CD4-positive, alpha-beta T cell (primary cell): ENCODE measurements around the gene ZNF592. TPM values are rescaled to one million over a fixed set of nuclear protein-coding genes. Genes with fewer than 3 reads are reported as not detected.

Experiments used
- ATAC-seq: fragments of 200-7000 bp; cut with Tn5 transposase; one replicate; pipeline ENCODE4 v1.10.0; 2022; ENCODE audit warnings: mild to moderate bottlenecking; ENCODE audit not compliant: poor library complexity
- CTCF ChIA-PET: fragments of 350-600 bp; sonication (Branson Sonifier 250); formaldehyde crosslinking; loops from one replicate; lab custom pipeline; 2021; ENCODE audit warnings: antibody characterized with exemption, inconsistent platforms; lab: Charles Lee
- POLR2A ChIA-PET: fragments of 350-600 bp; sonication (Branson Sonifier 250); formaldehyde crosslinking; loops from one replicate; lab custom pipeline; 2021; ENCODE audit warnings: antibody characterized with exemption, inconsistent platforms; lab: Charles Lee
- DNase-seq, 14 experiments: peaks; one replicate each; pipeline ENCODE4 v3.0.0-alpha.2; 2013 to 2020; ENCODE audit warnings: mixed read lengths in 2 of 14
- H3K27ac ChIP-seq, 2 donors: one replicate each; pipeline versions ENCODE4 v1.5.1 to v1.7.0; 2013; ENCODE audit warnings: low read length in 2 of 2, low read depth in 1 of 2, mild to moderate bottlenecking in 1 of 2
- H3K27me3 ChIP-seq, 2 experiments: 1 replicate in 1 of 2; 2 replicates in 1 of 2; pipeline versions ENCODE4 v1.6.1 to v1.7.0; 2013; ENCODE audit warnings: low read length in 2 of 2, control low read depth in 1 of 2, mild to moderate bottlenecking in 1 of 2, moderate library complexity in 1 of 2; ENCODE audit not compliant: insufficient read depth in 2 of 2, control insufficient read depth in 1 of 2
- H3K36me3 ChIP-seq: one replicate; pipeline ENCODE4 v1.6.1; 2013; ENCODE audit warnings: low read length, control low read depth; ENCODE audit not compliant: insufficient read depth
- H3K4me1 ChIP-seq: one replicate; pipeline ENCODE4 v1.6.1; 2013; ENCODE audit warnings: low read length, control low read depth; ENCODE audit not compliant: insufficient read depth
- H3K4me3 ChIP-seq: one replicate; pipeline ENCODE4 v1.5.1; 2013; ENCODE audit warnings: mild to moderate bottlenecking, low read length, moderate library complexity
- H3K9me3 ChIP-seq, 2 experiments: 1 replicate in 1 of 2; 2 replicates in 1 of 2; pipeline versions ENCODE4 v1.6.1 to v1.7.0; 2013; ENCODE audit warnings: low read length in 2 of 2, mild to moderate bottlenecking in 2 of 2, control low read depth in 1 of 2, moderate library complexity in 1 of 2; ENCODE audit not compliant: control insufficient read depth in 1 of 2, insufficient read depth in 1 of 2
- H3K27ac Mint-ChIP-seq: one replicate; pipeline ENCODE4 v1.8.0; 2020; ENCODE audit warnings: mixed read lengths
- H3K27me3 Mint-ChIP-seq: one replicate; pipeline ENCODE4 v1.8.0; 2021; ENCODE audit warnings: mixed read lengths
- H3K36me3 Mint-ChIP-seq: one replicate; pipeline ENCODE4 v1.8.0; 2021; ENCODE audit warnings: low read depth, mixed read lengths
- H3K4me1 Mint-ChIP-seq: one replicate; pipeline ENCODE4 v1.8.0; 2021; ENCODE audit warnings: low read depth, mixed read lengths
- H3K4me3 Mint-ChIP-seq: one replicate; pipeline ENCODE4 v1.8.0; 2020; ENCODE audit warnings: mild to moderate bottlenecking, mixed read lengths
- H3K9me3 Mint-ChIP-seq: one replicate; pipeline ENCODE4 v1.8.0; 2020; ENCODE audit warnings: mixed read lengths
- CTCF ChIP-seq: fragments of 200-600 bp; IDR thresholded peaks from one replicate; pipeline ENCODE4 v1.8.0; 2022; ENCODE audit warnings: antibody characterized with exemption, mild to moderate bottlenecking
- intact Hi-C, 2 experiments: fragments of 100-400 bp; cut with DNase I in 1 of 2; cut with micrococcal nuclease in 1 of 2; formaldehyde crosslinking; loops; one replicate each; pipeline versions ENCODE4 v1.15.1 to v1.9.0; 2023 to 2025; cut with DNase I, micrococcal nuclease
- total RNA-seq, 174 experiments: library from RNA in 2 of 174; stranded (reverse) in 2 of 174; gene quantifications; one replicate each; pipeline ENCODE4 v1.2.3 and lab custom pipeline; 2021 to 2026

Gene ZNF592
- total RNA-seq, 2 experiments from 2014 or later = 37.5 to 38.2 TPM

GRCh38 chr15:84831613-84832012, 83.2 kb downstream of the ZNF592 start:
- Mint-ChIP-seq H3K27me3 (no peaks in the 10 kb centered on the region), H3K4me1 (no peaks in the 10 kb centered on the region), H3K9me3 (no peaks in the 10 kb centered on the region), H3K36me3 (no peaks in the 10 kb centered on the region), H3K4me3 (no peak overlapping the region), H3K27ac (no peak overlapping the region)
- DNase-seq = no peak
- ChIA-PET CTCF (no interaction called here), POLR2A (no interaction called here)
- H3K9me3 ChIP-seq = no peaks in the 10 kb centered on the region
- no peak overlapping the region for H3K4me3 ChIP-seq
- H3K27me3 ChIP-seq = no peaks in the 10 kb centered on the region
- ATAC-seq = no peak
- intact Hi-C loops = loop anchor here in 1 of 2 experiments (5.0 kb wide), 1 partner anchor 61 kb away; no protein-coding TSS in a partner anchor
- no peaks in the 10 kb centered on the region for H3K4me1 ChIP-seq
- H3K36me3 ChIP-seq = no peaks in the 10 kb centered on the region
- no peak overlapping the region for H3K27ac ChIP-seq
- no peak for TF ChIP-seq CTCF

- Histone ChIP-seq H3K4me1 (no peaks in the 10 kb centered on the region), H3K27me3 (no peaks in the 10 kb centered on the region), H3K36me3 (no peaks in the 10 kb centered on the region), H3K4me3 (no peak overlapping the region), H3K9me3 (no peaks in the 10 kb centered on the region), H3K27ac (no peak overlapping the region)
- ChIA-PET CTCF (no interaction called here), POLR2A (no interaction called here)
- H3K36me3 Mint-ChIP-seq = no peaks in the 10 kb centered on the region
- no peak overlapping the region for H3K27ac Mint-ChIP-seq
- TF ChIP-seq CTCF = no peak
- H3K4me1 Mint-ChIP-seq = no peaks in the 10 kb centered on the region
- H3K9me3 Mint-ChIP-seq = no peaks in the 10 kb centered on the region
- intact Hi-C loops = loop anchor here in 1 of 2 experiments (5.0 kb wide), 1 partner anchor 60 kb away; no protein-coding TSS in a partner anchor
- DNase-seq (no peak), ATAC-seq (no peak)
- no peak overlapping the region for H3K4me3 Mint-ChIP-seq
- no peaks in the 10 kb centered on the region for H3K27me3 Mint-ChIP-seq
Observed at GRCh38 chr15:84832448-84833040, 84.2 kb downstream of the ZNF592 start.

GRCh38 chr15:84833447-84834228, 85.2 kb downstream of the ZNF592 start:
- Mint-ChIP-seq H3K4me1 (no peaks in the 10 kb centered on the region), H3K4me3 (no peak overlapping the region), H3K27ac (no peak overlapping the region), H3K36me3 (no peaks in the 10 kb centered on the region), H3K27me3 (no peaks in the 10 kb centered on the region), H3K9me3 (no peaks in the 10 kb centered on the region)
- Histone ChIP-seq H3K36me3 (no peaks in the 10 kb centered on the region), H3K4me1 (no peaks in the 10 kb centered on the region), H3K9me3 (no peaks in the 10 kb centered on the region), H3K4me3 (no peak overlapping the region), H3K27me3 (no peaks in the 10 kb centered on the region), H3K27ac (no peak overlapping the region)
- ChIA-PET CTCF (no interaction called here), POLR2A (no interaction called here)
- ATAC-seq (no peak), DNase-seq (no peak)
- intact Hi-C loops = loop anchor here in 1 of 2 experiments (5.0 kb wide), 1 partner anchor 59 kb away; no protein-coding TSS in a partner anchor
- no peak for TF ChIP-seq CTCF
